K562 (cell line): ENCODE data around the gene GLIS1. TPM values are rescaled to one million over a fixed set of nuclear protein-coding genes. Genes with fewer than 3 reads are reported as not detected.

Experiments used
- ATAC-seq: fragments of 200-7000 bp; cut with Tn5 transposase; 3 replicates; pipeline ENCODE4 v1.9.1; 2020; ENCODE audit warnings: moderate library complexity
- BruUV-seq: library from RNA; stranded (reverse); fragments of 400-500 nt; replicated peaks from 2 replicates; lab custom pipeline; 2021; lab: Mats Ljungman, UMichigan
- CTCF ChIA-PET: fragments of 300-600 bp; formaldehyde crosslinking; extraction: SDS; loops from one replicate; lab custom pipeline; 2021; ENCODE audit warnings: low intra/inter-chr PET ratio; lab: Yijun Ruan, JAX
- POLR2A ChIA-PET: fragments of 300-600, 350-650 bp; sonication (Branson Sonifier 250); formaldehyde crosslinking; extraction: SDS; loops from one replicate; lab custom pipeline; 2021; ENCODE audit warnings: antibody characterized with exemption, inconsistent platforms; lab: Yijun Ruan, JAX
- DNase-seq, 4 experiments: peaks; one replicate each; pipeline versions ENCODE4 v3.0.0 to v3.0.0-alpha.2; 2011 to 2018; ENCODE audit warnings: low spot score in 3 of 4, mixed read lengths in 3 of 4; ENCODE audit errors: extremely low read depth in 1 of 4
- FAIRE-seq: peaks from 2 replicates; lab custom pipeline; 2011; peaks lifted over from hg19 to GRCh38; lab: Jason Lieb, UNC
- H2AFZ ChIP-seq: 2 replicates; pipeline ENCODE4 v1.6.0; 2011; ENCODE audit warnings: low read depth, low read length, control low read depth, inconsistent platforms
- H3K27ac ChIP-seq: fragments of 200-600 bp; 3 replicates; pipeline ENCODE4 v1.8.0; 2011; ENCODE audit warnings: low read depth, mild to moderate bottlenecking, control low read depth, inconsistent platforms, low read length, moderate library complexity, mixed read lengths; ENCODE audit errors: extremely low read depth
- H3K27me3 ChIP-seq, 2 experiments: fragments of 300-600 bp in 1 of 2; 2 replicates in 1 of 2; 3 replicates in 1 of 2; pipeline versions ENCODE4 v1.6.0 to v1.8.0; 2011; ENCODE audit warnings: inconsistent platforms in 2 of 2, low read length in 2 of 2, mild to moderate bottlenecking in 1 of 2, mixed read lengths in 1 of 2, moderate library complexity in 1 of 2; ENCODE audit not compliant: control insufficient read depth in 2 of 2, insufficient read depth in 2 of 2
- H3K36me3 ChIP-seq: fragments of 300-600 bp; 3 replicates; pipeline ENCODE4 v1.8.0; 2011; ENCODE audit warnings: mild to moderate bottlenecking, low read length, inconsistent platforms; ENCODE audit not compliant: control insufficient read depth, insufficient read depth
- H3K4me1 ChIP-seq, 2 experiments: fragments of 200-600 bp in 1 of 2; replicated peaks in 1 of 2; 2 replicates in 1 of 2; 3 replicates in 1 of 2; pipeline versions ENCODE4 v1.5.1 to v1.8.0; 2011; ENCODE audit warnings: inconsistent platforms in 2 of 2, low read length in 2 of 2, mild to moderate bottlenecking in 1 of 2, mixed read lengths in 1 of 2, moderate library complexity in 1 of 2; ENCODE audit not compliant: control insufficient read depth in 2 of 2, insufficient read depth in 2 of 2
- H3K4me2 ChIP-seq: 2 replicates; pipeline ENCODE4 v1.6.1; 2011; ENCODE audit warnings: low read length, control low read depth, inconsistent platforms, mixed read lengths; ENCODE audit not compliant: insufficient read depth
- H3K4me3 ChIP-seq: fragments of 200-600 bp; sonication (generic), shearing (Covaris generic); 2 replicates; pipeline ENCODE4 v1.5.1; 2016; ENCODE audit warnings: control low read depth, inconsistent platforms
- H3K79me2 ChIP-seq: fragments of 200-600 bp; 3 replicates; pipeline ENCODE4 v1.8.0; 2011; ENCODE audit warnings: low read length, inconsistent platforms; ENCODE audit not compliant: control insufficient read depth, insufficient read depth
- H3K9ac ChIP-seq, 2 experiments: 2 replicates each; pipeline versions ENCODE4 v1.6.0 to v1.6.1; 2011; ENCODE audit warnings: low read depth in 2 of 2, low read length in 2 of 2, control low read depth in 1 of 2, inconsistent platforms in 1 of 2, mild to moderate bottlenecking in 1 of 2, mixed read lengths in 1 of 2; ENCODE audit not compliant: insufficient read depth in 1 of 2
- H3K9me1 ChIP-seq: one replicate; pipeline ENCODE4 v1.6.0; 2011; ENCODE audit warnings: inconsistent platforms, mild to moderate bottlenecking, low read length, moderate library complexity; ENCODE audit not compliant: control insufficient read depth, insufficient read depth
- H3K9me3 ChIP-seq: replicated peaks from 2 replicates; pipeline ENCODE4 v1.5.1; 2011; ENCODE audit warnings: low read depth, low read length, inconsistent platforms; ENCODE audit not compliant: control insufficient read depth, insufficient read depth
- H4K20me1 ChIP-seq: replicated peaks from 2 replicates; pipeline ENCODE4 v1.6.1; 2011; ENCODE audit warnings: low read length, inconsistent platforms, mixed read lengths; ENCODE audit not compliant: control insufficient read depth, insufficient read depth
- WGBS: fragments of 100-300 bp; shearing (Covaris generic); methylation state at CpG from one replicate; pipeline ENCODE4 v1.1.6; 2016; ENCODE audit warnings: low coverage, mixed read lengths; ENCODE audit not compliant: insufficient coverage; ENCODE audit errors: missing lambda C conversion rate; 5-methylcytosine and 5-hydroxymethylcytosine counted together
- in situ Hi-C: fragments of 300-500 bp; cut with MboI; formaldehyde crosslinking; loops from 4 replicates; pipeline ENCODE4 v1.15.0; 2018; ENCODE audit warnings: inconsistent platforms, mixed read lengths
- intact Hi-C: fragments of 100-400 bp; cut with micrococcal nuclease; formaldehyde crosslinking; loops from 2 replicates; pipeline ENCODE4 v1.14.2; 2022
- polyA plus RNA-seq, 8 experiments: library from polyadenylated mRNA; depleted of rRNA in 4 of 8; stranded (reverse) in 5 of 8; unstranded in 3 of 8; fragments of >200 nt; fragmentation: Nextera tagmentation in 2 of 8; fragmentation: Illumina TruSeq in 1 of 8; extraction: Ambion mirVana in 2 of 8; extraction: Trizol in 1 of 8; gene quantifications; 2 replicates each; pipeline versions ENCODE4 v1.2.1 to v1.2.3, GENCODE V29; 2011 to 2014; ENCODE audit warnings: inconsistent platforms in 1 of 8, missing spikeins in 1 of 8
- total RNA-seq, 7 experiments: library from RNA; depleted of rRNA in 6 of 7; stranded (reverse); fragments of >200 nt in 6 of 7; fragmentation: Illumina TruSeq in 2 of 7; extraction: Trizol in 2 of 7; gene quantifications; 2 replicates each; pipeline versions ENCODE4 v1.2.1 to v1.2.3, GENCODE V29; 2011 to 2021; ENCODE audit warnings: low replicate concordance in 1 of 7
- TF ChIP-seq, protein P1 (sequence below): fragments of 250-450 bp; sonication (Bioruptor Pico); IDR thresholded peaks from 2 replicates; pipeline ENCODE4 v1.5.0; 2021
- TF ChIP-seq, protein P2 (sequence below): fragments of 450-650 bp; IDR thresholded peaks from 2 replicates; pipeline ENCODE4 v1.6.1; 2016; ENCODE audit warnings: borderline replicate concordance

Gene GLIS1
- total and polyA plus RNA-seq, 9 of the 15 experiments (the other 6 are each of a cell fraction or from before 2014, with no cell fraction given): not detected

DNA sequence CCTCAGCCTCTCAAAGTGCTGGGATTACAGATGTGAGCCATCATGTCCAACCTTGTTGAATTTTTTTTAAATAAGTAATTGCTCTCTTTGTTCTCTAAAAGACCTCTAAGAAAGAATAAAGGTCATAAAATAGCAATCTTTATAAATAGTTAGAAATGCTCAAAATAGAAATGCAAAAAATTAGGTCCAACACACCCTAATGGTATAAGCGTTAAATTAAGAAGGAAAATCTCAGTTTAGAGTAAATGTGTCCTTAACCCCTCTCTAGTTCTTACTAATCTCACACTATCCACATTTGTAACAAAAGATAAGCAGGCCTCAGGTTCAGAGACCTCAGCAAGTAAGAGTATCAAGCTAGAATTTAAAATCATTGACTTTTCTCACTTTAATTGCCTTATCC lies 38.3 kb upstream of the GLIS1 start:
- no peak overlapping the region for H2AFZ ChIP-seq
- FAIRE-seq: no peak
- ChIA-PET POLR2A (interaction anchor here (1.0 kb wide), 1 partner anchor 11 kb away, joined by 3 read pairs; no protein-coding TSS in a partner anchor), CTCF (no interaction called here)
- H3K27ac ChIP-seq: no peak overlapping the region
- H3K79me2 ChIP-seq: no peaks in the 10 kb centered on the region
- H3K9me3 ChIP-seq: no peaks in the 10 kb centered on the region
- H4K20me1 ChIP-seq: no peaks in the 10 kb centered on the region
- no peak overlapping the region for H3K4me3 ChIP-seq
- no peaks in the 10 kb centered on the region for H3K4me1 ChIP-seq
- H3K4me2 ChIP-seq: no peak overlapping the region
- TF ChIP-seq, protein P1, sequence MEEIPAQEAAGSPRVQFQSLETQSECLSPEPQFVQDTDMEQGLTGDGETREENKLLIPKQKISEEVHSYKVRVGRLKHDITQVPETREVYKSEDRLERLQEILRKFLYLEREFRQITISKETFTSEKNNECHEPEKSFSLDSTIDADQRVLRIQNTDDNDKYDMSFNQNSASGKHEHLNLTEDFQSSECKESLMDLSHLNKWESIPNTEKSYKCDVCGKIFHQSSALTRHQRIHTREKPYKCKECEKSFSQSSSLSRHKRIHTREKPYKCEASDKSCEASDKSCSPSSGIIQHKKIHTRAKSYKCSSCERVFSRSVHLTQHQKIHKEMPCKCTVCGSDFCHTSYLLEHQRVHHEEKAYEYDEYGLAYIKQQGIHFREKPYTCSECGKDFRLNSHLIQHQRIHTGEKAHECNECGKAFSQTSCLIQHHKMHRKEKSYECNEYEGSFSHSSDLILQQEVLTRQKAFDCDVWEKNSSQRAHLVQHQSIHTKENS (CRISPR knock-in tag): no peak
- TF ChIP-seq, protein P2, sequence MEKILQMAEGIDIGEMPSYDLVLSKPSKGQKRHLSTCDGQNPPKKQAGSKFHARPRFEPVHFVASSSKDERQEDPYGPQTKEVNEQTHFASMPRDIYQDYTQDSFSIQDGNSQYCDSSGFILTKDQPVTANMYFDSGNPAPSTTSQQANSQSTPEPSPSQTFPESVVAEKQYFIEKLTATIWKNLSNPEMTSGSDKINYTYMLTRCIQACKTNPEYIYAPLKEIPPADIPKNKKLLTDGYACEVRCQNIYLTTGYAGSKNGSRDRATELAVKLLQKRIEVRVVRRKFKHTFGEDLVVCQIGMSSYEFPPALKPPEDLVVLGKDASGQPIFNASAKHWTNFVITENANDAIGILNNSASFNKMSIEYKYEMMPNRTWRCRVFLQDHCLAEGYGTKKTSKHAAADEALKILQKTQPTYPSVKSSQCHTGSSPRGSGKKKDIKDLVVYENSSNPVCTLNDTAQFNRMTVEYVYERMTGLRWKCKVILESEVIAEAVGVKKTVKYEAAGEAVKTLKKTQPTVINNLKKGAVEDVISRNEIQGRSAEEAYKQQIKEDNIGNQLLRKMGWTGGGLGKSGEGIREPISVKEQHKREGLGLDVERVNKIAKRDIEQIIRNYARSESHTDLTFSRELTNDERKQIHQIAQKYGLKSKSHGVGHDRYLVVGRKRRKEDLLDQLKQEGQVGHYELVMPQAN: no peak
- H3K27me3 ChIP-seq: no peaks in the 10 kb centered on the region
- DNase-seq: no peak
- BruUV-seq: no TSS peak
- peaks cover 87% of the 10 kb centered on the region for H3K36me3 ChIP-seq
- ATAC-seq: no peak
- H3K9ac ChIP-seq: no peak overlapping the region
- intact Hi-C loops (no loop called here), in situ Hi-C loops (no loop called here)
- no peaks in the 10 kb centered on the region for H3K9me1 ChIP-seq
- WGBS: 85% methylated on average over 1 of the region's 1 CpG
